Stimulated activated CD4-positive, alpha-beta T cell treated with anti-CD3 and anti-CD28 coated beads, Interleukin-2, amount 100 ng/mL, for 4 hours (primary cell): ENCODE data around the gene TTC34.
"Not testable (repeated sequence)": the region's sequence is repeated elsewhere in the genome, so short reads cannot be mapped to it uniquely, and the experiment has no call there.

ENCODE experiments used
- DNase-seq: peaks from one replicate; pipeline ENCODE4 v3.0.0-alpha.2; 2020; ENCODE audit warnings: low read depth

Gene TTC34

DNA sequence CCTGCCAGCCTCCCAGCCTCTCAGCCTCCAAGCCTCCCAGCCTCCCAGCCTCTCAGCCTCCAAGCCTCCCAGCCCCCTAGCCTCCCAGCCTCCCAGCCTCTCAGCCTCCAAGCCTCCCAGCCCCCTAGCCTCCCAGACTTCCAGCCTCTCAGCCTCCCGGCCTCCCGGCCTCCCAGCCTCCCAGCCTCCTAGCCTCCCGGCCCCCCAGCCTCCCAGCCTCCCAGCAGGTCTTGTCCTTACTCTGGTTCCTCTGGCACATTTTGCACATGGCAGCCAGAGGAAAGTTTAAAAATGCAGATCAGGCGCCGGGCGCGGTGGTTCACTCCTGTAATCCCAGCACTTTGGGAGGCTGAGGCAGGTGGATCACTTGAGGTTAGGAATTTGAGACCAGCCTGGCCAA, 2.5 kb downstream of the TTC34 start:
- not testable (repeated sequence) for DNase-seq

- DNase-seq, result no peak
These were observed 3.8 kb downstream of the TTC34 start for GRCh38 chr1:2797741-2798016.

DNA sequence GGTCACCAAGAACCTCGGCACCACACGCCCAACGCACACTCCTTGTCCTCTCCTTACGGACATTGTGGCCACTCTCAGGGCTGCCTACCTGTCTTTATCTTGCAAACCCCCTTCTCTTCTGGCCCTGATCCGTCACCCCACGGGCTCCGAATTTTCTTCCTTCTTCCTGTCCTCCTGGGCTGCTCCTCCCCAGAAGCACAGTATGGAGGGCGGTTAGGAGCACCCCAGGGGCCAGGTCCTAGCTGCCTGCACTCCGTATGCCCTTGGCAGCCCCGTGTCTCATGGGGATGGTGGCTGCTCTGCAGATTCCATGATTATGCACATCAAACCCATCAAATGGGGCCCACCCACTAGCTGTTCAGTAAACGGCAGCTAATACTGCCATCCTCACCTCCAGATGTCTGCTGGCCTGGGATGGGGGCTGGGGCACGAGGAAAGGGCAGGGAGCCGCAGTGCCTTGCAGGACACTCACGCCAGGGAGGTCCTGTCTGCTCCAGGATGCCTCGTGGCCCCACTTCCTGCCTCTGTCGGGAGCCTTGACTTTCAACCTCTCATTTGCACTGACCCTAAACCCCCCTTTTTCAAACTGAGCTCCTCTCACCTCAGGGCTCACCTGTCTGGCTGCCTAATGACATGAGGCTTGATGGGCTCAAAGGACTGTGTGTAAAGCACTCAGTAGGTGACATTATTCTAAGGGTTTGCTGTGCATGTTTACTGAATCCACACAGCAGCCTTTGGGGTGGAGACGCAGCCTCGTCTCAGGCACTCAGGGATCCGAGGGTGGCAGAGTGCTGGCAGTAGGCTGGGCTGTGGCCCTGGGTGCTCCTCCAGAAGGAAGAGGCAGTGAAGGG, 4.4 kb downstream of the TTC34 start:
- no peak for DNase-seq

- no peak for DNase-seq
These were observed 5.6 kb downstream of the TTC34 start for GRCh38 chr1:2795926-2796325.

DNA sequence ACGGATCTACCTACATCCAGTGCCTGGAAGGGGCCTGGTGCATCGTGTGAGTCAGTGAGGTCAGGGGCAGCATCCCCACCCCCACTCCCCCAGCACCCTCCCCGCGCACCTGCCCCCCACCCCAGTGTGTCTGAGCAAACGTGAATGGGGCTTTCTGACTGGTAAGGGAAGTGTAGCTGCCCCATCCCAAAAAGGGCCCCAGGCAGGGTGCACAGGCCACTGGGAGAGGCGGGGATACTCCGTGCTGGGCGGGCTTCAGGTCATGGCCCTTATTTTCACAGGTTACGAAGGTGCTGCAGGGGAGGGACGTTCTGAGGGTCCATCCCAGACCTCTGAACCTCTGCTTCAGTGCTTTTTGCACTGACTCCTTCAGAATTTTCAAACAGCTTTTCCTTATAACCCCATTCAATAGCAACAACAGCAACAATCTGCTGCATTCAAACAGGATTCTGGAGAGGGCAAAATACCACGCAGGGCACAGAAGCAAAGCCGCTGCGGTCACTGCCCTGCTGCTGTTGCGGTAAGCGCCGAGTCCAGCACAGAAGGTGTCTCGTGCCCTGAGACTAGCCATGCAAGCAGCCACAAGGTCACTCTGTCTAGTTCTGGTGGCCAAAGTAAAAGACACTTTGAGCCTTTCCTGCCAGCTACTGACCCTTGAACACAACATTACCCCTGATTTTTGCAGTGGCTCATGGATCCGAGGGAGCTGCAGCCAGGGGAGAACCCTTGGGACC, 10.3 kb downstream of the TTC34 start:
- no peak for DNase-seq

DNA sequence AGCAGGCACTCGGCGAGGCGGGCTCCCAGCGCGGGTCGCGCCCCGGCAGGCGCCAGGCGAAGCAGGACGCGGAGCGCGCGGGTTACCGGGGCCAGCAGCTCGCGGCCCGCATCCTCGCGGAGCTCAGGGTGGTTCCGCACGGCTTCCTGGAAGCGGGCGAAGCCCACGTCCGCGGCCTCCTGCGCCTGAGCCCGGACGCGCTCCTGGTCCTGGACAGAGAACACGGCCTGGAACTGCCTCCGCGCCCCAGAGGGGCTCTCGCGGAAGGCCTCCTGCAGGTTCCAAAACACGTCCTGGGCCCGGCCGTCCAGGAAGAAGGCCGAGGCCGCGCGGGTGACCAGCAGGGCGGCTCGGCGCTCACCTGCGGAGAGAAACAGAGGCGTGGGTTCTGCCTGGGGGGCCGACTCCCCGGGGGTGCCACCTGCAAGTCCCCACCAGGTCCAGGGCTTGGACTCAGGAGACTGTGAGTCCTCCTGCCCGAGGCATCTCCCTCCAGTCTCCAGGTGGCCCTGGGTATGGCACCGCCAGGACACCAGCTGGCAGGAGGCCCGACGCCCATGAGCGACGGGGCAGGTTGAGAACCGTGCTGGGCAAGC, 11.4 kb downstream of the TTC34 start:
- DNase-seq, result no peak

DNA sequence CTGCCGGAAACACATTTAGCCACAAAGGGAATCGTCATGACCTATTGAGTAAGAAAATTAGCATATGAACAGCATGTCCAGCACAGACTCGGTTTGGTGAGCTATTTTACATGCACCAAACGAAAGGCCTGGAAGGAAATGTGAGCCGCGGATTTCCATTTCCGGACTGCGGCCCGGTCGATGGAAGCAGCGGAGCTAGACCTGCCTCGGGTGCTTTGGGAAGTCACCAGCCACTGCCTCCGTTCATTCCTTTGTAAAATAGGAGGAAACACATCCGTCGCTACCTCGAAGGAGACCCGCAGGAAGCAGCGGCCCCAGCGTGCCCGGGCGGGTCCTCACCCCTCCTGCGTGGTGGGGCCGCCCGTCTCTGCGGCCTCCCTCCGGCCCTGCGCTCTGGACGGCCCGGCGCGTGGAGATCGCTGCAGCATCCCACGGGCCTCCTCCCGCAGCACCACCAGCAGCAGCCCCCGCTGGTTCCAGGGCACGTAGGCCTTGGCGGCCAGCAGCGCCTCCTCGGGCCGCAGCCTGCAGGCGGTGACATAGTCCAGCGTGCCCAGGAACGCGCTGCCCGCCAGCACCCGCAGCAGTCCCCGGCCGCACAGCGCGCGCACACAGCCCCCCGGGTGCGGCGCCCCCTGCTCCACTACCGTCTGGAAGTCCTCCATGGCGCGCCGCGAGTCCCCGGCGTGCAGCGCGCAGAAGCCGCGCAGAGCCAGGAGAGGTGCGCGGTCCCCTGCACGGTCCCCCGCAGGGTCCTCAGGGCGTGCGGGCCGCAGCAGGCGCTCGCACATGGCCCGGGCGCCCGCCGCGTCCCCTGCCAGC, 12.1 kb downstream of the TTC34 start:
- DNase-seq, result no peak

- DNase-seq, result no peak
These were observed 12.9 kb downstream of the TTC34 start for GRCh38 chr1:2788506-2789163.

DNA sequence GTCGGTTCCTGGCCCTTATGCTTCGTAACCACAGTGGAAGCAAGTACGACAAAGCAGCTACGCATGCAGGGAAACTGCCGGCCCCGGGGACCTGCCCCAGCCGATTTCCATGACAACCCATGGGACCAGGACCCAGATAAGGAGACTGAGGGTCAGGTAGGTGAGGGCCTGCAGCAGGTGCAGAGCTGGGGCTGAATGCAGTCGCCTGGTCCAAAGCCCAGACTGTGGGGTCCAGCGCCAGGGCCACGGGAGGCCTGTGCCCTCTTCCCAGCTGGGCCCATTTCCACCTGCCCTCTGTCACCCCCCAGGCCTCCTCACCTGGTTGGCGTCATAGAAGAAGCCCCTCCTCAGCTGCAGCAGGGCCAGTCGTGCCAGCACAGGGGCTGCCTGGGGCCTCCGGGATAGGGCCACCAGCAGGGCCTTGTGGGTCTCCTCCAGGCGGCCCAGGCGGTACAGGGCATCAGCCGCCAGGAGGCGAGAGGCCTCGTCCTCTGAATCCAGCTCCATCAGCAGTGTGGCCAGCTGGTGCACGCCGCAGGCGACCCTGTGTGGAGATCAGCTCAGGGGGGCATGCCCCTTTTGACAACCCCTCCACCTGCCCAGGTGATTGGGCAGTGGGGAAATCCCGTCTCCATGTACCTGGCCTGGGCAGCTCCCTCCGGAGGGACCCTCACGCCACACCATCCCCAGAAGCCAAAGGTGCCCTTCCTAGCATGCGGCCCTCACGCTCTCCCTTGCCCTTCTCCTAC, 14.2 kb downstream of the TTC34 start:
- DNase-seq, result no peak

GRCh38 chr1:2786329-2787162, 14.9 kb downstream of the TTC34 start:
- DNase-seq, result peak; percentile 51

DNA sequence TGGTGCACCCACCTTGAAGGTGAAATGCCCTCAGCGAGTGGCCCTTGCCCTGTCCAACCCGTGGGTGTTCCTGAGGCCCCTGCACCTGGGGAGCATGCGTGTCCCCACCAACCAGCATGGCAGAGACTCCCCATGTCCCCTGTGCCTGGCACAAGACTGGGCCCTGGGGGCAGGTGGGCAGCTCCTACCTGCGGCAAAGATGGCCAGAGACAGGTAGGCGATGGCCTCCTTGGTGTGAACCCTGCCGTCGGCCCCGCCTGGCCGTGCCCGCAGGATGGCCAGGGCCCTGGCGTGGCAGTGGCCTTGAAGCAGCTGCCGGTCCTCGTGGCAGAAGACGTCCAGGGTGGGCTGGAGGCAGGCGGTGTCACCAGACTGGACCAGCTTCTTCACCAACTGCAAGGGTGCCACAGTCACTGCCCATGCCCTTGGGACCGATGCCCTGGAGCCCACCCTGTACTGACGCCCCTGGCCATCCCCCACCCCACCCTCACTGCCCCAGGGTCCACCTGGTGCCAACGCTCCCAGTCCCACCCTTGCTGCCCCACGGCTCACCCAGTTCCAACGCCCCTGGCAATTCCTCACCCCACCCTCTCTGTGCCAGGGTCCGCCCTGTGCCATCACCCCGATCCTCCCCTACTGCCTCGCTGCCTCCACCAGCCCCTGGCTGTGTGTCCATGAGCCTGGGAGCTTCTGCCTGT, 15.7 kb downstream of the TTC34 start:
- no peak for DNase-seq

- no peak for DNase-seq
These were observed 16.5 kb downstream of the TTC34 start for GRCh38 chr1:2784854-2785630.

- DNase-seq, result no peak
These were observed 17.8 kb downstream of the TTC34 start for GRCh38 chr1:2783435-2784397.

DNA sequence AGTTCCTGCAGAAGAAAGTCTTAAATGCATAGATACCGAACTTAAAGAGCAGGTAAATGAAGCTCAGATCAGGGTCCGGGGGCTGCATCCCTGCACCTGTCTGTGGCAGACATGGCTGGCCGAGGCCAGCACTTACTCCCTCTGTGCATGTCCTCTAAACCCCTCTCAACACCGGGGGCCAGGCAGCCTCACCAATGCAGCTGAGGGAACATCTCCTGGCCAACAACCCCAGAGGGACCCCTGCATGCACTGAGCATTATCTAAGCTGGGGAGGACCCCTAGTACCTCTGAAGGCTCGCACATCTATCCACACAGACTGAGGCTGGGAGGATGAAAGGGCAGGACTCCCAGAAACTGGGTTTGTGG, 18.4 kb downstream of the TTC34 start:
- no peak for DNase-seq

DNA sequence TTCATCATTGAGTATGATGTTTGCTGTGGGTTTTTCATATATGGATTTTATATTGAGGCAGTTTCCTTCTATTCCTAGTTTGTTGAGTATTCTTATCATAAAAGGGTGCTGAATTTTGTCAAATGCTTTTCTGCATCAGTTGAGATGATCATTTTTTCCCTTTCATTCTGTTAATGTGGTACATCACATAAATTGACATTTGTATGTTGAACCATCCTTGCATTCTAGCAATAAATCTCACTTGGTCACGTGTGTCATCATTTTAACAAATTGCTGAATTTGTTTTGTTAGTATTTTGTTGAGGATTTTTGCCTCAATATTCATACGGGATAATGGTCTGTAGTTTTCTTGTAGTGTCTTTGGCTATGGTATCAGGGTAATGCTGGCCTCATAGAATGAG, 19.9 kb downstream of the TTC34 start:
- no peak for DNase-seq

DNA sequence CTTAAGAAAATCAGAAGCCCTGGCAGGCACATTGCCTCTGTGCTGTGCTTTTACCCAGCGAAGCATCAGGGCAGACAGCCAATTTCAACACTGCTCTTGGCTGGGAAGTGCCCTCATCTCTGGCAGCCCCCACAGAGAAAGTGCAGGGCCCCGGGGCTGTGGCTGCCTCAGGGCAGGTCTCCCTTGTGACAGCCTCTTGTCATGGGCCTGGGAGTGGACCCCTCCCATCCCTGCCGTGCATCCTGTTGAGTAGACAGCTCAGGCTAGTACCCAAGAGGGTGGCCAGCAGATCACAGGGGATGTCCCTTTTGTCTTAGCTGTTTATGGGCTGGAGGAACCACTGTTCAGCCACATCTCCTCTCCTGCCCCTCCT, 23.3 kb downstream of the TTC34 start:
- no peak for DNase-seq

GRCh38 chr1:2777424-2778219, 23.9 kb downstream of the TTC34 start:
- no peak for DNase-seq
